ENCODE results near the gene GJA9. TPM values are rescaled to one million over a fixed set of nuclear protein-coding genes. Genes with fewer than 3 reads are reported as not detected.
A peak's percentile ranks its signal among the peaks of the same experiment; 100 is the strongest.

GJA9 gene
- total and polyA plus RNA-seq, 2 experiments from 2014 or later = 0.21 TPM; not detected in 1

- Mint-ChIP-seq H3K27ac (no peak overlapping the region), H3K36me3 (ENCODE audit: low read depth) (peaks cover 4% of the 10 kb centered on the region; the same call in 1 of the 3 replicates), H3K27me3 (ENCODE audit: insufficient read depth, low read depth, poor library complexity) (peaks cover 6% of the 10 kb centered on the region), H3K9me3 (peaks cover 11% of the 10 kb centered on the region), H3K4me3 (no peak overlapping the region), H3K4me1 (no peaks in the 10 kb centered on the region)
- no peak overlapping the region for H3K4me3 ChIP-seq
- no peak for DNase-seq (ENCODE audit: low spot score)
- H3K27me3 ChIP-seq (ENCODE audit: insufficient read depth) = no peaks in the 10 kb centered on the region
- H3K4me2 ChIP-seq = no peak overlapping the region
- no peaks in the 10 kb centered on the region for H3K9me2 ChIP-seq (ENCODE audit: insufficient read depth)
- H3K36me3 ChIP-seq (ENCODE audit: insufficient read depth) = no peaks in the 10 kb centered on the region; the same call in 1 of the 2 replicates
- H4K20me1 ChIP-seq (replicated peaks; ENCODE audit: insufficient read depth) = no peaks in the 10 kb centered on the region
- H3F3A ChIP-seq (replicated peaks; ENCODE audit: low read depth) = 0 out of 2 replicates have a peak, but pooled peaks cover 3% of the 10 kb centered on the region
- no peak overlapping the region for H3K27ac ChIP-seq (ENCODE audit: low read depth)
- H3K4me1 ChIP-seq (ENCODE audit: insufficient read depth) = no peaks in the 10 kb centered on the region
- TF ChIP-seq JUNB (IDR thresholded peaks at IDR 0.05; ENCODE audit: unreplicated experiment) (no peak), NANOG (IDR thresholded peaks at IDR 0.05; ENCODE audit: borderline replicate concordance) (no peak), POLR2AphosphoS5 (IDR thresholded peaks at IDR 0.05; ENCODE audit: low read depth) (no peak), ZNF331 (CRISPR knock-in tag; IDR thresholded peaks at IDR 0.05; ENCODE audit: low read depth) (no peak), STAT1 (IDR thresholded peaks at IDR 0.05; ENCODE audit: unreplicated experiment) (no peak), ETS1 (IDR thresholded peaks at IDR 0.05) (no peak), EZH2phosphoT487 (IDR thresholded peaks at IDR 0.05; ENCODE audit: unreplicated experiment) (no peak), CREB1 (CRISPR knock-in tag; IDR thresholded peaks at IDR 0.05; ENCODE audit: low read depth) (no peak), ZNF462 (CRISPR knock-in tag; IDR thresholded peaks at IDR 0.05) (no peak), CTCF (conservative IDR thresholded peaks at IDR 0.05; ENCODE audit: low read depth in 2 of 2) (no peak), EZH2 (IDR thresholded peaks at IDR 0.05; ENCODE audit: low read depth, unreplicated experiment) (no peak), ZNF114 (CRISPR knock-in tag; IDR thresholded peaks at IDR 0.05) (no peak)
- TF ChIP-seq, protein P1, sequence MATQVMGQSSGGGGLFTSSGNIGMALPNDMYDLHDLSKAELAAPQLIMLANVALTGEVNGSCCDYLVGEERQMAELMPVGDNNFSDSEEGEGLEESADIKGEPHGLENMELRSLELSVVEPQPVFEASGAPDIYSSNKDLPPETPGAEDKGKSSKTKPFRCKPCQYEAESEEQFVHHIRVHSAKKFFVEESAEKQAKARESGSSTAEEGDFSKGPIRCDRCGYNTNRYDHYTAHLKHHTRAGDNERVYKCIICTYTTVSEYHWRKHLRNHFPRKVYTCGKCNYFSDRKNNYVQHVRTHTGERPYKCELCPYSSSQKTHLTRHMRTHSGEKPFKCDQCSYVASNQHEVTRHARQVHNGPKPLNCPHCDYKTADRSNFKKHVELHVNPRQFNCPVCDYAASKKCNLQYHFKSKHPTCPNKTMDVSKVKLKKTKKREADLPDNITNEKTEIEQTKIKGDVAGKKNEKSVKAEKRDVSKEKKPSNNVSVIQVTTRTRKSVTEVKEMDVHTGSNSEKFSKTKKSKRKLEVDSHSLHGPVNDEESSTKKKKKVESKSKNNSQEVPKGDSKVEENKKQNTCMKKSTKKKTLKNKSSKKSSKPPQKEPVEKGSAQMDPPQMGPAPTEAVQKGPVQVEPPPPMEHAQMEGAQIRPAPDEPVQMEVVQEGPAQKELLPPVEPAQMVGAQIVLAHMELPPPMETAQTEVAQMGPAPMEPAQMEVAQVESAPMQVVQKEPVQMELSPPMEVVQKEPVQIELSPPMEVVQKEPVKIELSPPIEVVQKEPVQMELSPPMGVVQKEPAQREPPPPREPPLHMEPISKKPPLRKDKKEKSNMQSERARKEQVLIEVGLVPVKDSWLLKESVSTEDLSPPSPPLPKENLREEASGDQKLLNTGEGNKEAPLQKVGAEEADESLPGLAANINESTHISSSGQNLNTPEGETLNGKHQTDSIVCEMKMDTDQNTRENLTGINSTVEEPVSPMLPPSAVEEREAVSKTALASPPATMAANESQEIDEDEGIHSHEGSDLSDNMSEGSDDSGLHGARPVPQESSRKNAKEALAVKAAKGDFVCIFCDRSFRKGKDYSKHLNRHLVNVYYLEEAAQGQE (IDR thresholded peaks at IDR 0.05; ENCODE audit: unreplicated experiment) = no peak
- H3K79me2 ChIP-seq (replicated peaks; ENCODE audit: insufficient read depth) = no peaks in the 10 kb centered on the region
- peak overlapping the region; percentile 69 for H2AFZ ChIP-seq
- no peak for ATAC-seq
Observed at GRCh38 chr1:38908821-38909220, 27.4 kb upstream of the GJA9 start.
